HepG2 (cell line): ENCODE results near the gene CADPS. TPM values are rescaled to one million over a fixed set of nuclear protein-coding genes. Genes with fewer than 3 reads are reported as not detected.

ENCODE experiments used
- ATAC-seq: fragments of 200-7000 bp; cut with Tn5 transposase; 3 replicates; pipeline ENCODE4 v1.9.1; 2020; ENCODE audit warnings: mild to moderate bottlenecking, moderate library complexity
- BruUV-seq: library from RNA; stranded (reverse); fragments of 400-500 nt; replicated peaks from 2 replicates; lab custom pipeline; 2021; lab: Mats Ljungman, UMichigan
- CTCF ChIA-PET: fragments of 300-600 bp; formaldehyde crosslinking; extraction: SDS; loops from one replicate; lab custom pipeline; 2021; ENCODE audit warnings: low total read pairs, inconsistent platforms, low intra/inter-chr PET ratio; lab: Yijun Ruan, JAX
- POLR2A ChIA-PET: fragments of 350-600 bp; sonication (Branson Sonifier 250); formaldehyde crosslinking; loops from one replicate; lab custom pipeline; 2020; ENCODE audit warnings: antibody characterized with exemption, inconsistent platforms; lab: Yijun Ruan, JAX
- DNase-seq: peaks from one replicate; pipeline ENCODE4 v3.0.0-alpha.2; 2015; ENCODE audit warnings: low spot score
- FAIRE-seq: peaks from 3 replicates; lab custom pipeline; 2011; peaks lifted over from hg19 to GRCh38; lab: Jason Lieb, UNC
- H2AFZ ChIP-seq: one replicate; pipeline ENCODE4 v1.6.1; 2011; ENCODE audit warnings: low read length, inconsistent platforms
- H3K27ac ChIP-seq: fragments of 300-600 bp; 3 replicates; pipeline ENCODE4 v1.8.0; 2011; ENCODE audit warnings: mixed run types, mild to moderate bottlenecking, mixed read lengths, low read length, inconsistent platforms; ENCODE audit not compliant: insufficient read depth; ENCODE audit errors: extremely low read length
- H3K27me3 ChIP-seq, 2 experiments: fragments of 200-600 bp in 1 of 2; 2 replicates in 1 of 2; 3 replicates in 1 of 2; pipeline versions ENCODE4 v1.6.0 to v1.8.0; 2011; ENCODE audit warnings: low read length in 2 of 2, mild to moderate bottlenecking in 2 of 2, moderate library complexity in 2 of 2, inconsistent platforms in 1 of 2; ENCODE audit not compliant: insufficient read depth in 2 of 2, control insufficient read depth in 1 of 2
- H3K36me3 ChIP-seq, 2 experiments: fragments of 200-600 bp in 1 of 2; replicated peaks in 1 of 2; 2 replicates in 1 of 2; 3 replicates in 1 of 2; pipeline versions ENCODE4 v1.5.1 to v1.8.0; 2011; ENCODE audit warnings: low read length in 2 of 2, inconsistent platforms in 1 of 2; ENCODE audit not compliant: insufficient read depth in 2 of 2, control insufficient read depth in 1 of 2
- H3K4me1 ChIP-seq: 2 replicates; pipeline ENCODE4 v1.5.1; 2012; ENCODE audit warnings: low read length, inconsistent platforms; ENCODE audit not compliant: insufficient read depth
- H3K4me2 ChIP-seq: 2 replicates; pipeline ENCODE4 v1.6.0; 2011; ENCODE audit warnings: low read depth, low read length, inconsistent platforms
- H3K4me3 ChIP-seq, 3 experiments: fragments of 200-600 bp in 1 of 3; sonication (generic), shearing (Covaris generic) in 1 of 3; replicated peaks in 1 of 3; 2 replicates each; pipeline ENCODE4 v1.5.1; 2011 to 2016; ENCODE audit warnings: low read length in 3 of 3, inconsistent platforms in 2 of 3, low read depth in 2 of 3, mild to moderate bottlenecking in 2 of 3, control low read depth in 1 of 3, mixed read lengths in 1 of 3; ENCODE audit not compliant: insufficient read depth in 1 of 3
- H3K79me2 ChIP-seq: one replicate; pipeline ENCODE4 v1.6.1; 2011; ENCODE audit warnings: low read length, inconsistent platforms; ENCODE audit not compliant: insufficient read depth
- H3K9ac ChIP-seq: 2 replicates; pipeline ENCODE4 v1.6.0; 2011; ENCODE audit warnings: mild to moderate bottlenecking, low read depth, low read length, inconsistent platforms; ENCODE audit not compliant: insufficient read depth
- H3K9me3 ChIP-seq: 2 replicates; pipeline ENCODE4 v1.5.1; 2012; ENCODE audit warnings: mild to moderate bottlenecking, low read length
- H4K20me1 ChIP-seq: 2 replicates; pipeline ENCODE4 v1.6.0; 2011; ENCODE audit warnings: inconsistent platforms, mild to moderate bottlenecking, low read length, moderate library complexity; ENCODE audit not compliant: insufficient read depth
- CBFB ChIP-seq: sonication (generic); formaldehyde crosslinking; IDR thresholded peaks from 2 replicates; pipeline ENCODE4 v1.4.0; 2020; ENCODE audit warnings: missing genetic modification reagents
- DNMT1 ChIP-seq: sonication (generic); formaldehyde crosslinking; IDR thresholded peaks from 2 replicates; pipeline ENCODE4 v1.5.1; 2020; ENCODE audit warnings: mild to moderate bottlenecking, missing genetic modification reagents
- DR1 ChIP-seq: sonication (generic); formaldehyde crosslinking; IDR thresholded peaks from 2 replicates; pipeline ENCODE4 v1.8.0; 2021; ENCODE audit warnings: mild to moderate bottlenecking, missing genetic modification reagents, inconsistent platforms
- EHMT2 ChIP-seq: fragments of 200-600 bp; sonication (generic); IDR thresholded peaks from 2 replicates; pipeline ENCODE4 v1.7.0; 2017; ENCODE audit warnings: antibody characterized with exemption, low read depth, low read length, borderline replicate concordance
- FOXA1 ChIP-seq, 2 experiments: fragments of 450-650 bp in 1 of 2; sonication (generic) in 1 of 2; formaldehyde crosslinking in 1 of 2; IDR thresholded peaks; 2 replicates each; pipeline versions ENCODE4 v1.4.0 to v1.6.1; 2016 to 2020; ENCODE audit warnings: missing genetic modification reagents in 1 of 2
- PHF5A ChIP-seq: IDR thresholded peaks from one replicate; pipeline ENCODE4 v1.6.1; 2018; ENCODE audit warnings: low read depth, missing genetic modification reagents; ENCODE audit not compliant: unreplicated experiment
- RFX5 ChIP-seq: IDR thresholded peaks from 2 replicates; pipeline ENCODE4 v1.6.1; 2011; ENCODE audit warnings: low read depth, low read length, improper control_type of control experiment
- SP2 ChIP-seq: sonication (generic); formaldehyde crosslinking; IDR thresholded peaks from 2 replicates; pipeline ENCODE4 v1.5.1; 2020; ENCODE audit warnings: mild to moderate bottlenecking, missing genetic modification reagents
- ZMAT3 ChIP-seq: sonication (generic); formaldehyde crosslinking; conservative IDR thresholded peaks from 2 replicates; pipeline ENCODE4 v1.7.0; 2021; ENCODE audit warnings: missing genetic modification reagents
- ZNF296 ChIP-seq: sonication (generic); formaldehyde crosslinking; conservative IDR thresholded peaks from 2 replicates; pipeline ENCODE4 v1.5.0; 2020; ENCODE audit warnings: mild to moderate bottlenecking, missing genetic modification reagents
- ZNF746 ChIP-seq: sonication (generic); formaldehyde crosslinking; IDR thresholded peaks from 2 replicates; pipeline ENCODE4 v1.8.0; 2022; ENCODE audit warnings: mild to moderate bottlenecking, missing genetic modification reagents
- ZNF781 ChIP-seq: sonication (generic); formaldehyde crosslinking; IDR thresholded peaks from 2 replicates; pipeline ENCODE4 v1.5.1; 2020; ENCODE audit warnings: borderline replicate concordance, mild to moderate bottlenecking, missing genetic modification reagents; ENCODE audit errors: not compliant biosample characterization
- ZNF883 ChIP-seq: sonication (generic); formaldehyde crosslinking; IDR thresholded peaks from 2 replicates; pipeline ENCODE4 v1.5.1; 2020; ENCODE audit warnings: mild to moderate bottlenecking, missing genetic modification reagents; ENCODE audit errors: not compliant biosample characterization
- WGBS: methylation state at CpG from one replicate; pipeline ENCODE4 v1.1.6; 2017; ENCODE audit warnings: low lambda C conversion rate; 5-methylcytosine and 5-hydroxymethylcytosine counted together
- in situ Hi-C: cut with HindIII; loops from 2 replicates; pipeline ENCODE4 v1.10.0; 2017; ENCODE audit warnings: low pct_unique_long_range_greater_than_20kb; ENCODE audit not compliant: extremely low pct_ligation_motif_present
- intact Hi-C: fragments of 100-400 bp; cut with micrococcal nuclease; formaldehyde crosslinking; loops from one replicate; pipeline ENCODE4 v1.10.0; 2022; ENCODE audit not compliant: unreplicated experiment
- polyA plus RNA-seq, 8 experiments: library from polyadenylated mRNA; depleted of rRNA in 3 of 8; stranded (reverse) in 7 of 8; unstranded in 1 of 8; fragments of >200 nt; fragmentation: Illumina TruSeq in 4 of 8; extraction: Trizol in 4 of 8; gene quantifications; 2 replicates each; pipeline versions ENCODE4 v1.2.1 to v1.2.3, GENCODE V29; 2011 to 2016; ENCODE audit warnings: low read depth in 4 of 8, missing spikeins in 1 of 8, mixed read lengths in 1 of 8; ENCODE audit not compliant: insufficient read depth in 1 of 8
- total RNA-seq, 5 experiments: library from RNA; depleted of rRNA; stranded (reverse); fragments of >200 nt; fragmentation: Illumina TruSeq; extraction: Trizol; gene quantifications; 2 replicates each; pipeline ENCODE4 v1.2.3, GENCODE V29; 2016; ENCODE audit warnings: low read depth in 1 of 5
- TF ChIP-seq, protein P1 (sequence below): sonication (generic); formaldehyde crosslinking; IDR thresholded peaks from 2 replicates; pipeline ENCODE4 v1.4.0; 2020; ENCODE audit warnings: mild to moderate bottlenecking, missing genetic modification reagents
- TF ChIP-seq, protein P2 (sequence below): sonication (generic); formaldehyde crosslinking; IDR thresholded peaks from 2 replicates; pipeline ENCODE4 v1.8.1; 2022; ENCODE audit warnings: mild to moderate bottlenecking, missing genetic modification reagents
- TF ChIP-seq, protein P3 (sequence below): IDR thresholded peaks from 2 replicates; pipeline ENCODE4 v1.6.1; 2016; ENCODE audit warnings: mild to moderate bottlenecking

Gene CADPS
- total and polyA plus RNA-seq, 2 of the 13 experiments (the other 11 are each of a cell fraction or from before 2014, with no cell fraction given): not detected

DNA sequence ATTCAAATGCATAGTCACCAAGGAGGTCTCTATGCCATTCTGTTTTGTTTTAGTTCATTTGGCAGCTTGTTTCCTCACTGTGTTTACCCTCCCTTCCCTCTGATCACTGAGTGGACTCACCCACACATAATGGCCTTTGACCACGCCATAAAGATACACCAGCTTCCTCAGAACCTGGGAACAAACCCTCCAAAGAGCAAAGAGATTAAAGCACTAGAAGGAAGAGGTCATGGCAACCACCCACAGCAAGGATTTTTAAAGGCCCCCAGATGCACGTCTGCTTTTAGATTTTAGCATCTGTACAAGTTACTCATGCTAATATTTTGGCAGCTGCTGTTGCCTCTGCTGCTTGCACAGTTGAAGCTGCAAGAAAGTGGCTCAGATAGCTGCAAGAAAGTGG, 47.9 kb upstream of the CADPS start (continued):
- TF ChIP-seq ZNF883 (CRISPR knock-in tag): no peak
- TF ChIP-seq, protein P1, sequence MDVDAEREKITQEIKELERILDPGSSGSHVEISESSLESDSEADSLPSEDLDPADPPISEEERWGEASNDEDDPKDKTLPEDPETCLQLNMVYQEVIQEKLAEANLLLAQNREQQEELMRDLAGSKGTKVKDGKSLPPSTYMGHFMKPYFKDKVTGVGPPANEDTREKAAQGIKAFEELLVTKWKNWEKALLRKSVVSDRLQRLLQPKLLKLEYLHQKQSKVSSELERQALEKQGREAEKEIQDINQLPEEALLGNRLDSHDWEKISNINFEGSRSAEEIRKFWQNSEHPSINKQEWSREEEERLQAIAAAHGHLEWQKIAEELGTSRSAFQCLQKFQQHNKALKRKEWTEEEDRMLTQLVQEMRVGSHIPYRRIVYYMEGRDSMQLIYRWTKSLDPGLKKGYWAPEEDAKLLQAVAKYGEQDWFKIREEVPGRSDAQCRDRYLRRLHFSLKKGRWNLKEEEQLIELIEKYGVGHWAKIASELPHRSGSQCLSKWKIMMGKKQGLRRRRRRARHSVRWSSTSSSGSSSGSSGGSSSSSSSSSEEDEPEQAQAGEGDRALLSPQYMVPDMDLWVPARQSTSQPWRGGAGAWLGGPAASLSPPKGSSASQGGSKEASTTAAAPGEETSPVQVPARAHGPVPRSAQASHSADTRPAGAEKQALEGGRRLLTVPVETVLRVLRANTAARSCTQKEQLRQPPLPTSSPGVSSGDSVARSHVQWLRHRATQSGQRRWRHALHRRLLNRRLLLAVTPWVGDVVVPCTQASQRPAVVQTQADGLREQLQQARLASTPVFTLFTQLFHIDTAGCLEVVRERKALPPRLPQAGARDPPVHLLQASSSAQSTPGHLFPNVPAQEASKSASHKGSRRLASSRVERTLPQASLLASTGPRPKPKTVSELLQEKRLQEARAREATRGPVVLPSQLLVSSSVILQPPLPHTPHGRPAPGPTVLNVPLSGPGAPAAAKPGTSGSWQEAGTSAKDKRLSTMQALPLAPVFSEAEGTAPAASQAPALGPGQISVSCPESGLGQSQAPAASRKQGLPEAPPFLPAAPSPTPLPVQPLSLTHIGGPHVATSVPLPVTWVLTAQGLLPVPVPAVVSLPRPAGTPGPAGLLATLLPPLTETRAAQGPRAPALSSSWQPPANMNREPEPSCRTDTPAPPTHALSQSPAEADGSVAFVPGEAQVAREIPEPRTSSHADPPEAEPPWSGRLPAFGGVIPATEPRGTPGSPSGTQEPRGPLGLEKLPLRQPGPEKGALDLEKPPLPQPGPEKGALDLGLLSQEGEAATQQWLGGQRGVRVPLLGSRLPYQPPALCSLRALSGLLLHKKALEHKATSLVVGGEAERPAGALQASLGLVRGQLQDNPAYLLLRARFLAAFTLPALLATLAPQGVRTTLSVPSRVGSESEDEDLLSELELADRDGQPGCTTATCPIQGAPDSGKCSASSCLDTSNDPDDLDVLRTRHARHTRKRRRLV (CRISPR knock-in tag): no peak
- no peak for TF ChIP-seq ZNF746
- no peak for TF ChIP-seq ZNF296
- TF ChIP-seq EHMT2: no peak

DNA sequence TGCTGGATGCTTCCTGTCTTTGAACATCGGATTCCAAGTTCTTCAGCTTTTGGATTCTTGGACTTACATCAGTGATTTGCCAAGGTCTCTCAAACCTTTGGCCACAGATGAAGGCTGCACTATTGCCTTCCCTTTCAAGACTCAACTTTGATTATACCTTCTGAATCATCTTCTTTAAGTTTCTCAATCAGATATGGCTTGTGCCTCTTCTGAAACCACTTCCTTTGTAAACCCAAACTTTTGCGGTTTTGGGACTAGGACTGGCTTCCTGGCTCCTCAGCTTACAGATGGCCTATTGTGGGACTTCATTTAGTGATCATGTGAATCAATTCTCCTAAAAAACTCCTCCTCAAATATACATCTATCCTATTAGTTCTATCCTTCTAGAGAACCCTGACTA, 47.1 kb upstream of the CADPS start:
- 30% methylated on average over 2 of the region's 2 CpGs for WGBS
- no TSS peak for BruUV-seq

More for the DNA sequence above, 47.1 kb upstream of the CADPS start:
- ChIA-PET CTCF (no interaction called here), POLR2A (no interaction called here)
- no peak for DNase-seq
- TF ChIP-seq DR1 (no peak), SP2 (CRISPR knock-in tag) (no peak), CBFB (no peak), ZMAT3 (no peak), ZNF781 (no peak), RFX5 (no peak), DNMT1 (CRISPR knock-in tag) (no peak), PHF5A (CRISPR knock-in tag) (no peak), FOXA1 (IDR thresholded peaks at IDR 0.05) (no peak), FOXA1 (CRISPR knock-in tag; IDR thresholded peaks at IDR 0.05) (no peak)
- TF ChIP-seq, protein P2, sequence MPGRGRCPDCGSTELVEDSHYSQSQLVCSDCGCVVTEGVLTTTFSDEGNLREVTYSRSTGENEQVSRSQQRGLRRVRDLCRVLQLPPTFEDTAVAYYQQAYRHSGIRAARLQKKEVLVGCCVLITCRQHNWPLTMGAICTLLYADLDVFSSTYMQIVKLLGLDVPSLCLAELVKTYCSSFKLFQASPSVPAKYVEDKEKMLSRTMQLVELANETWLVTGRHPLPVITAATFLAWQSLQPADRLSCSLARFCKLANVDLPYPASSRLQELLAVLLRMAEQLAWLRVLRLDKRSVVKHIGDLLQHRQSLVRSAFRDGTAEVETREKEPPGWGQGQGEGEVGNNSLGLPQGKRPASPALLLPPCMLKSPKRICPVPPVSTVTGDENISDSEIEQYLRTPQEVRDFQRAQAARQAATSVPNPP (CRISPR knock-in tag): no peak
- TF ChIP-seq, protein P3, sequence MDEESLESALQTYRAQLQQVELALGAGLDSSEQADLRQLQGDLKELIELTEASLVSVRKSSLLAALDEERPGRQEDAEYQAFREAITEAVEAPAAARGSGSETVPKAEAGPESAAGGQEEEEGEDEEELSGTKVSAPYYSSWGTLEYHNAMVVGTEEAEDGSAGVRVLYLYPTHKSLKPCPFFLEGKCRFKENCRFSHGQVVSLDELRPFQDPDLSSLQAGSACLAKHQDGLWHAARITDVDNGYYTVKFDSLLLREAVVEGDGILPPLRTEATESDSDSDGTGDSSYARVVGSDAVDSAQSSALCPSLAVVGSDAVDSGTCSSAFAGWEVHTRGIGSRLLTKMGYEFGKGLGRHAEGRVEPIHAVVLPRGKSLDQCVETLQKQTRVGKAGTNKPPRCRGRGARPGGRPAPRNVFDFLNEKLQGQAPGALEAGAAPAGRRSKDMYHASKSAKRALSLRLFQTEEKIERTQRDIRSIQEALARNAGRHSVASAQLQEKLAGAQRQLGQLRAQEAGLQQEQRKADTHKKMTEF: no peak
- H3K4me2 ChIP-seq: no peak overlapping the region
- H3K4me3 ChIP-seq: no peak overlapping the region
- H3K27ac ChIP-seq: no peak overlapping the region
- no peaks in the 10 kb centered on the region for H3K9me3 ChIP-seq
- no peaks in the 10 kb centered on the region for H3K4me1 ChIP-seq
- in situ Hi-C loops: no loop called here
- no peak for ATAC-seq
- no peaks in the 10 kb centered on the region for H3K36me3 ChIP-seq
- intact Hi-C loops: no loop called here
- H3K79me2 ChIP-seq: no peaks in the 10 kb centered on the region
- H2AFZ ChIP-seq: no peak overlapping the region
- H3K9ac ChIP-seq: no peak overlapping the region
- no peaks in the 10 kb centered on the region for H3K27me3 ChIP-seq
- no peaks in the 10 kb centered on the region for H4K20me1 ChIP-seq
- FAIRE-seq: no peak
